Nephron (organoid): Measurements from ENCODE around the gene SLC25A36.

Experiments
- H3K27ac Mint-ChIP-seq, 3 experiments: 2 replicates each; pipeline ENCODE4 v1.8.0; 2020; ENCODE audit warnings: mixed read lengths in 3 of 3, mild to moderate bottlenecking in 2 of 3, moderate library complexity in 1 of 3
- H3K27me3 Mint-ChIP-seq: 2 replicates; pipeline ENCODE4 v1.8.0; 2021; ENCODE audit warnings: low read depth, mild to moderate bottlenecking, moderate library complexity, mixed read lengths
- H3K36me3 Mint-ChIP-seq: 2 replicates; pipeline ENCODE4 v1.8.0; 2020; ENCODE audit warnings: low read depth, mixed read lengths
- H3K4me1 Mint-ChIP-seq: 2 replicates; pipeline ENCODE4 v1.8.0; 2020; ENCODE audit warnings: mixed read lengths
- H3K4me3 Mint-ChIP-seq, 3 experiments: 2 replicates each; pipeline ENCODE4 v1.8.0; 2020; ENCODE audit warnings: mild to moderate bottlenecking in 3 of 3, mixed read lengths in 3 of 3, moderate library complexity in 2 of 3
- H3K9me3 Mint-ChIP-seq: 2 replicates; pipeline ENCODE4 v1.8.0; 2020; ENCODE audit warnings: mixed read lengths
- CTCF ChIP-seq, 3 experiments: fragments of 200-600 bp; sonication (generic); IDR thresholded peaks; one replicate each; pipeline ENCODE4 v1.5.0; 2021; ENCODE audit warnings: antibody characterized with exemption in 3 of 3; ENCODE audit not compliant: unreplicated experiment in 3 of 3

The SLC25A36 gene

GRCh38 chr3:140941434-140942220, at the start of gene SLC25A36:
SLC25A36 (plus strand) TSS chr3:140941836; CDS start chr3:140942055, 219 bp downstream.
- no peak for TF ChIP-seq CTCF (IDR thresholded peaks at IDR 0.05; ENCODE audit: unreplicated experiment in 3 of 3)
- no peaks in the 10 kb centered on the region for H3K27me3 Mint-ChIP-seq
- peaks cover 38% of the 10 kb centered on the region for H3K4me1 Mint-ChIP-seq
- no peaks in the 10 kb centered on the region for H3K9me3 Mint-ChIP-seq
- H3K27ac Mint-ChIP-seq: peak within 1 kb of the TSS; percentile 95 to 99 (median 98)
- H3K36me3 Mint-ChIP-seq: peaks cover 6% of the 10 kb centered on the region
- H3K4me3 Mint-ChIP-seq: peak within 1 kb of the TSS; percentile 94 to 96 (median 96)

GRCh38 chr3:140896997-140897396, 44.6 kb upstream of the SLC25A36 start:
- no peak for TF ChIP-seq CTCF (IDR thresholded peaks at IDR 0.05; ENCODE audit: unreplicated experiment in 3 of 3)
- Mint-ChIP-seq H3K27me3 (peaks cover 16% of the 10 kb centered on the region), H3K4me3 (no peak overlapping the region), H3K9me3 (no peaks in the 10 kb centered on the region), H3K36me3 (no peaks in the 10 kb centered on the region), H3K27ac (no peak overlapping the region), H3K4me1 (no peaks in the 10 kb centered on the region)

- peaks cover 6% of the 10 kb centered on the region for H3K27me3 Mint-ChIP-seq
- H3K9me3 Mint-ChIP-seq: no peaks in the 10 kb centered on the region
- peak; percentile 58 to 73 (median 62) for TF ChIP-seq CTCF (IDR thresholded peaks at IDR 0.05; ENCODE audit: unreplicated experiment in 3 of 3)
- H3K36me3 Mint-ChIP-seq: no peaks in the 10 kb centered on the region
- H3K27ac Mint-ChIP-seq: no peak overlapping the region
- H3K4me1 Mint-ChIP-seq: no peaks in the 10 kb centered on the region
- no peak overlapping the region for H3K4me3 Mint-ChIP-seq
Measured at GRCh38 chr3:140898340-140899180, 43.1 kb upstream of the SLC25A36 start.

- no peak for TF ChIP-seq CTCF (IDR thresholded peaks at IDR 0.05; ENCODE audit: unreplicated experiment in 3 of 3)
- no peaks in the 10 kb centered on the region for H3K36me3 Mint-ChIP-seq
- no peak overlapping the region for H3K4me3 Mint-ChIP-seq
Measured at GRCh38 chr3:140899363-140899762, 42.3 kb upstream of the SLC25A36 start.

GRCh38 chr3:140902791-140903190, 38.8 kb upstream of the SLC25A36 start:
- H3K36me3 Mint-ChIP-seq: no peaks in the 10 kb centered on the region
- H3K27me3 Mint-ChIP-seq: peaks cover 4% of the 10 kb centered on the region
- no peaks in the 10 kb centered on the region for H3K9me3 Mint-ChIP-seq
- H3K4me1 Mint-ChIP-seq: no peaks in the 10 kb centered on the region
- no peak overlapping the region for H3K27ac Mint-ChIP-seq
- H3K4me3 Mint-ChIP-seq: no peak overlapping the region
- no peak for TF ChIP-seq CTCF (IDR thresholded peaks at IDR 0.05; ENCODE audit: unreplicated experiment in 3 of 3)

More at GRCh38 chr3:140899363-140899762, 42.3 kb upstream of the SLC25A36 start:
- Mint-ChIP-seq H3K27ac (no peak overlapping the region), H3K9me3 (no peaks in the 10 kb centered on the region), H3K27me3 (peaks cover 6% of the 10 kb centered on the region), H3K4me1 (no peaks in the 10 kb centered on the region)
